RWPE1 (cell line): Measurements from ENCODE around the gene RAB43.

Experiments used
- CTCF ChIA-PET: fragments of 350-600 bp; sonication (Branson Sonifier 250); formaldehyde crosslinking; extraction: SDS; loops from one replicate; lab custom pipeline; 2021; lab: Yijun Ruan, JAX
- POLR2A ChIA-PET: fragments of 400-600 bp; formaldehyde crosslinking; extraction: SDS; loops from one replicate; lab custom pipeline; 2020; ENCODE audit warnings: antibody characterized with exemption; ENCODE audit not compliant: low non-redundant PET; lab: Yijun Ruan, JAX
- DNase-seq: peaks from one replicate; pipeline ENCODE4 v3.0.0; 2012; ENCODE audit warnings: low spot score
- H3K27ac ChIP-seq: fragments of 450-650 bp; 2 replicates; pipeline ENCODE4 v1.5.1; 2017
- CTCF ChIP-seq: fragments of 450-650 bp; conservative IDR thresholded peaks from 2 replicates; pipeline ENCODE4 v1.5.1; 2017; ENCODE audit warnings: low read depth, mild to moderate bottlenecking

RAB43 gene

GRCh38 chr3:129106320-129106719 lies 15.3 kb downstream of the RAB43 start:
- CTCF ChIA-PET = interaction anchor here (0.6 to 0.7 kb wide), 5 partner anchors 22 to 332 kb away, joined by 3 to 6 read pairs (median 3); no protein-coding TSS in a partner anchor
- TF ChIP-seq CTCF = no peak
- POLR2A ChIA-PET = no interaction called here
- H3K27ac ChIP-seq = no peak overlapping the region
- DNase-seq = no peak

- no peak for DNase-seq
- no peak overlapping the region for H3K27ac ChIP-seq
- CTCF ChIA-PET = interaction anchor here (0.6 to 0.7 kb wide), 3 partner anchors 52 to 331 kb away, joined by 3 to 6 read pairs (median 4); no protein-coding TSS in a partner anchor
- no peak for TF ChIP-seq CTCF
- POLR2A ChIA-PET = no interaction called here
These were observed 15.7 kb downstream of the RAB43 start for GRCh38 chr3:129105862-129106261.

- DNase-seq = no peak
- no peak overlapping the region for H3K27ac ChIP-seq
- POLR2A ChIA-PET = no interaction called here
- TF ChIP-seq CTCF = no peak
- CTCF ChIA-PET = interaction anchor here (0.7 kb wide), 1 partner anchor 259 kb away, joined by 6 read pairs; no protein-coding TSS in a partner anchor
These were observed 17.0 kb downstream of the RAB43 start for GRCh38 chr3:129104498-129105079.

- CTCF ChIA-PET = interaction anchor here (0.7 kb wide), 1 partner anchor 259 kb away, joined by 6 read pairs; no protein-coding TSS in a partner anchor
- POLR2A ChIA-PET = no interaction called here
- H3K27ac ChIP-seq = no peak overlapping the region
- TF ChIP-seq CTCF = no peak
- DNase-seq = no peak
These were observed 17.6 kb downstream of the RAB43 start for GRCh38 chr3:129104051-129104450.

GRCh38 chr3:129103296-129103695 lies 18.3 kb downstream of the RAB43 start:
- DNase-seq = no peak
- TF ChIP-seq CTCF = no peak
- CTCF ChIA-PET = no interaction called here
- POLR2A ChIA-PET = no interaction called here
- H3K27ac ChIP-seq = no peak overlapping the region

GRCh38 chr3:129101370-129102138 lies 20.1 kb downstream of the RAB43 start:
- peak overlapping the region; percentile 5; the same call in 1 of the 2 replicates for H3K27ac ChIP-seq
- no peak for DNase-seq
- no peak for TF ChIP-seq CTCF
- ChIA-PET POLR2A (no interaction called here), CTCF (interaction anchor here (0.9 kb wide), 1 partner anchor 21 kb away, joined by 3 read pairs; no protein-coding TSS in a partner anchor)
